Right ventricle myocardium inferior (tissue), 1 donor: Measurements from ENCODE around the gene DPYSL3. TPM values are rescaled to one million over a fixed set of nuclear protein-coding genes. Genes with fewer than 3 reads are reported as not detected.

ENCODE experiments used
- ATAC-seq: fragments of 200-7000 bp; cut with Tn5 transposase; one replicate; pipeline ENCODE4 v1.9.1; 2020; ENCODE audit warnings: mild to moderate bottlenecking, moderate library complexity
- DNase-seq: peaks from one replicate; pipeline ENCODE4 v3.0.0; 2021; ENCODE audit errors: missing footprints
- intact Hi-C: fragments of 100-400 bp; cut with DNase I; formaldehyde crosslinking; loops from one replicate; pipeline ENCODE4 v1.11.0; 2022
- total RNA-seq: library from RNA; stranded (reverse); fragmentation: NEBNext Ultra II Directional; extraction: Animal tissue kit (Norgen Biotek cat#: 25700); gene quantifications from one replicate; pipeline ENCODE4 v1.2.1, GENCODE V29; 2021
- donor health status: DM: no; HTN: yes; CAD: no; lungs with severe emphysema.

The DPYSL3 gene
- total RNA-seq, 1 donor from 2014 or later: 22.1 TPM

- intact Hi-C loops: no loop called here
- DNase-seq (no peak), ATAC-seq (no peak)
Observed at GRCh38 chr5:147520450-147520849, 10.6 kb upstream of the DPYSL3 start.

GRCh38 chr5:147519380-147519779, 9.5 kb upstream of the DPYSL3 start:
- no peak for ATAC-seq
- intact Hi-C loops: no loop called here
- no peak for DNase-seq

- intact Hi-C loops: no loop called here
- ATAC-seq: no peak
- no peak for DNase-seq
Observed at GRCh38 chr5:147517383-147517782, 7.5 kb upstream of the DPYSL3 start.

GRCh38 chr5:147515269-147515668, 5.4 kb upstream of the DPYSL3 start:
- intact Hi-C loops: no loop called here
- no peak for DNase-seq

GRCh38 chr5:147512659-147513379, 3.0 kb upstream of the DPYSL3 start:
- DNase-seq (no peak), ATAC-seq (no peak)
- intact Hi-C loops: no loop called here

More at GRCh38 chr5:147515269-147515668, 5.4 kb upstream of the DPYSL3 start:
- ATAC-seq: no peak

GRCh38 chr5:147510885-147511284, 1.0 kb upstream of the DPYSL3 start:
- ATAC-seq (no peak), DNase-seq (no peak)
- intact Hi-C loops: no loop called here

- intact Hi-C loops: loop anchor here (5.0 kb wide), 3 partner anchors 42 to 68 kb away; no protein-coding TSS in a partner anchor
- peak; percentile 64 for ATAC-seq
- peak; percentile 54 for DNase-seq
Observed at GRCh38 chr5:147509041-147509709, 693 bp downstream of the DPYSL3 start.

GRCh38 chr5:147508711-147509040, 1.2 kb downstream of the DPYSL3 start:
- DNase-seq (no peak), ATAC-seq (no peak)
- intact Hi-C loops: loop anchor here (5.0 kb wide), 3 partner anchors 41 to 69 kb away; no protein-coding TSS in a partner anchor

- DNase-seq (no peak), ATAC-seq (no peak)
- intact Hi-C loops: loop anchor here (5.0 kb wide), 3 partner anchors 40 to 70 kb away; no protein-coding TSS in a partner anchor
Observed at GRCh38 chr5:147507480-147508126, 2.3 kb downstream of the DPYSL3 start.

GRCh38 chr5:147504535-147504934, 5.3 kb downstream of the DPYSL3 start:
- ATAC-seq (no peak), DNase-seq (no peak)
- intact Hi-C loops: no loop called here

GRCh38 chr5:147504011-147504410, 5.9 kb downstream of the DPYSL3 start:
- DNase-seq: no peak
- intact Hi-C loops: no loop called here
- peak; percentile 76 for ATAC-seq

GRCh38 chr5:147490989-147491388, 18.9 kb downstream of the DPYSL3 start:
- intact Hi-C loops: no loop called here

GRCh38 chr5:147487031-147487750, 22.7 kb downstream of the DPYSL3 start:
- no peak for DNase-seq
- ATAC-seq: no peak
- intact Hi-C loops: no loop called here

More at GRCh38 chr5:147490989-147491388, 18.9 kb downstream of the DPYSL3 start:
- ATAC-seq (peak; percentile 44), DNase-seq (no peak)

- DNase-seq (no peak), ATAC-seq (no peak)
- intact Hi-C loops: no loop called here
Observed at GRCh38 chr5:147485814-147486213, 24.1 kb downstream of the DPYSL3 start.

GRCh38 chr5:147485046-147485445, 24.8 kb downstream of the DPYSL3 start:
- intact Hi-C loops: no loop called here
- ATAC-seq: no peak
- DNase-seq: no peak

- intact Hi-C loops: no loop called here
- DNase-seq (no peak), ATAC-seq (no peak)
Observed at GRCh38 chr5:147484708-147485020, 25.2 kb downstream of the DPYSL3 start.

- peak; percentile 73 for DNase-seq
- ATAC-seq: peak; percentile 72
- intact Hi-C loops: no loop called here
Observed at GRCh38 chr5:147483961-147484707, 25.7 kb downstream of the DPYSL3 start.

- ATAC-seq (no peak), DNase-seq (no peak)
- intact Hi-C loops: no loop called here
Observed at GRCh38 chr5:147483188-147483790, 26.6 kb downstream of the DPYSL3 start.
